Stimulated activated CD8-positive, alpha-beta memory T cell treated with anti-CD3 and anti-CD28 coated beads, Interleukin-7, amount 100 ng/mL, for 48 hours (primary cell): Measurements from ENCODE around the gene GRIN1.

Experiments used
- DNase-seq, 2 donors: peaks; one replicate each; pipeline ENCODE4 v3.0.0-alpha.2; 2020; ENCODE audit warnings: low read depth in 1 of 2; ENCODE audit errors: extremely low read depth in 1 of 2

Gene GRIN1

DNA sequence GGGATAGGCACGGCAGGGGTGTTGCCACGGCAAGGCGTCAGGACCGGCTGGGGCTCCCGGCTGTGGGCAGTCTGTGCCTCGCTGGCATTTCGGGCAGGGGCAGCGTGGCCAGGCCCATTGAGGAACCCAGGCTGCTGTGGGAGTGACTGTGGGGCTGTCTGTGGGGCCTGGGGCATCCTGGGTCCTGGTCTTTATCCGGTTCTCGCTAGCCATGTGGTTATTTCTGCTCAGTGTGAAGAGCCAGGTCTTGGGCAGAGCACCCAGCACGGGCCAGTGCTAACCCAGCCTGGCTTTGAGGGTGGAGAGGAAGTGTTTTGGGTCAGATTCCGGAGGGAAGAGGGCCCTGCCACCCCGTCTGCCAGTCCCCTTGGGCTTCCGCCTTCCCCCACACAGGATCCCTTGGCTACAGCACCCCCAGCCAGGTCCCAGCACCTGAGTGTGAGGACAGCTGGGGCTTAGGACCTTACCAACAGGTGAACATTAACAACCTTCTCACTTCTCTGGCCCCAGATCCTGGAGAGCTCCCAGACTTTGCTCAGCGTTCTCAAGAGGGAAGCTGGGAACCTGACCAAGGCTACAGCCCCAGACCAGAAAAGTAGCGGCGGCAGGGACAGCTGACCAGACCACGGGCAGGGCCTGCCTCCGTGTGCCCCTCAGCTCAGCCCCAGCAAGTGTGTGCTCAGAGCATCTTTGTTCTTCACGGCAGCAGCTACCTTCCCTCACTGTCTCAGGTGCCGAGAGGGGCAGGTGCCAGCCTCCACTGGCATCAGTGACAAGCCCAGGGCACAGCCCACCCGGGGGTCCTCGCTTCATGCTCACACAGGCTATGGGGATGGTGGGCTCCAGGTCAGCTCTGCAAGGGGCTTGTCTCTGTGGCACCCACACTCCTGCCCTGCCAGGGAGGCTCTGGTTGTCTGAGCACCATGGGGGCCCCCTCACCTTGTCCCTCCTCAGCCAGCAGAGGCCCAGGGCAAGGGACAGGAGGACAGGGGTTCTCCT is 50.6 kb downstream of the GRIN1 start:
- DNase-seq, result no peak

- no peak for DNase-seq
Observed at GRCh38 chr9:137190315-137190856, 51.4 kb downstream of the GRIN1 start.

GRCh38 chr9:137191245-137191644 is 52.3 kb downstream of the GRIN1 start:
- no peak for DNase-seq

GRCh38 chr9:137191691-137192447 is 52.9 kb downstream of the GRIN1 start:
- DNase-seq, result no peak

- DNase-seq, result no peak
Observed at GRCh38 chr9:137192448-137192780, 53.5 kb downstream of the GRIN1 start.

- DNase-seq, result no peak
Observed at GRCh38 chr9:137192859-137193258, 53.9 kb downstream of the GRIN1 start.

- no peak for DNase-seq
Observed at GRCh38 chr9:137193771-137194170, 54.8 kb downstream of the GRIN1 start.

DNA sequence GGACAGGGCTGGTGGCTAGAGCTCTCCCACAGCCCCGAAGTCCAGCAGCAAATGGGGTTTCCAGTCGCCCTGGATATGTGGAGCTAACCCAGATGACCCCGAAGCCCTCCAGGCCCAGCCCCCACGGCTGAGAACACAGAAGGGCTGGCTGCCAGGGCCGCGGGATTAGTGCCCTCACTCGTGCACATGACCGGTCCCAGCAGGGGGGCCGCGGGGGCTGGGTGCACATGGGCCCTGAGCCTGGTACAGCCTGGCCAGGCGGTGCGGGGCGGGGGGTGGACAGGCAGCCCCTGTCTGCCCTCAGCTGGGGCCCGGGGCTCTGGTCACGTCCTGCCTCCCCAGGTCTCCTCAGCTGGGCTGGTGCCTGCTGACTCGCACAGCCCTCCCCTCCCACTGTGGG is 55.4 kb downstream of the GRIN1 start:
- DNase-seq, result no peak

- DNase-seq, result no peak
Observed at GRCh38 chr9:137194909-137195308, 56.0 kb downstream of the GRIN1 start.

DNA sequence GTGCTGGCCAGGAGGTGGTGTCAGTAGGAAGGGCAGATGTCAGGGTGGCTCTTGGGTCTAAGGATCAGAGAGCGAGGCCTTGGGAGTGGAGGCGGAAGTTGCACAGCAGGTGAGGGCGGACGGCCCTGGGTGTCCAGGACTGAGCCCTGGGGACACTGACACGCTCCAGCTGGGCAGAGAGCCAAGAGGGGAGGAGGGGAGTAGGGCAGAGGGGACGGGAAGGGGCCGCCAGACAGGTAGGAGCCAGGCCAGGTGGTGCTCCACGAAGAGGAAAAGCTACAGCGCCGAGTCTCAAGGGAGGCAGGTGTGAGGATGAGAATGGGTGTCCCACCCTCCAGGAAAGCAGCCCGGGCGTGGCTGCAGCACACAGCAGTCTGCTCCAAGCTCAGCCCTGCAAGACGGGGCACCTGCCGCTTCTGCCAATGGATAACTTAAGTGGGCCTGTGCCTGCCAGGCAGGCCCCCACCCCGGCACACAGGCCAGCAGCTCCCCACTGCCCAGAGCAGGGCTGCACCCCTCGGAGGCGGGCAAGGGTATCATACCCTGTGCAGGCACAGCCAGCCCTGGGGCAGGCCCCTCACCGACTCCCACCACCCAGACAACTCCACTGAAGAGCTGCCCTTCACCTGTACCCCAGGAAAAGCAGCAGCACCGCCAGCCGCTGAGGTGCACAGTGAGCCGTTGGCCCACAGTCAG is 56.7 kb downstream of the GRIN1 start:
- no peak for DNase-seq

DNA sequence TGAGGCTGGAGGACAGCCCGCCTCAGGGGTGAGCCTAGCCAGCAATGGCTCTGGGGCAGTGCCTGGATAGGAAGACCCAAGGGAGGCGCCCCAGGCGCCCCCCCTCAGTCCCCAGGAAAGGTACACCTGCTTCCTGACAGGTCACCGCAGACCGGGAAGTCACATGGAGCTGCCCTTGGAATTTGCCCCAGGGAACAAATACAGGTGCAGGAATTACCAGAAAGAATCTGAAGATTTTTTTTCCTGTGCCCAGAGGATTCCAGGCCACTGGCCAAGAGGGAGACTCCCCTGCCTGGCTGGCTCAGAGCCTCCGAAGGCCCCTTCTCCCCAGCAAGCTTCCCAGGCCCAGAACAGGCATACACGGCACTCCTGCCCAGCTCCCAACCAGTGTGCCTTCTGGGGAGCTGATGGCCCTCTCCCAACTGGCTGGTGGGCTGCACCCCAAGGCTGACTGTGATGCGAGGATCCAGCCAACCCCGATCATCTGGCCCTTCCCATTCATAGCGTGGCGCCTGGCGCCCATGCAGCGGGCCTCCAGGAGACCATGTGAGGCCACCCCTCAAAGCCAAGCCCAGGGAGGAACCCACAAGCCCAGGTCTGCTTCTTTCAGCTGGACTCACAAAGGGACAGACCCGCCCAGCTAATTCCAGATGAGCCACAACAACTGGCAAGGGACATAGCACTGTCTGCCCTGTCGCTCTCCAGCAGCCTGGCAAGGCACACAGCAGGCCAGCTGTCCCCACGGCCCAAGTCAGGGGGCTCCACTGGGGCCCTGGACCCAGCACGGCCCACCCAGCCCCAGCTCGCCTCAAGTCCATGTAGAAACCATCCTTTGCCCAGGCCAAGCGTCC is 59.3 kb downstream of the GRIN1 start:
- no peak for DNase-seq

- no peak for DNase-seq
Observed at GRCh38 chr9:137198902-137199283, 59.9 kb downstream of the GRIN1 start.

DNA sequence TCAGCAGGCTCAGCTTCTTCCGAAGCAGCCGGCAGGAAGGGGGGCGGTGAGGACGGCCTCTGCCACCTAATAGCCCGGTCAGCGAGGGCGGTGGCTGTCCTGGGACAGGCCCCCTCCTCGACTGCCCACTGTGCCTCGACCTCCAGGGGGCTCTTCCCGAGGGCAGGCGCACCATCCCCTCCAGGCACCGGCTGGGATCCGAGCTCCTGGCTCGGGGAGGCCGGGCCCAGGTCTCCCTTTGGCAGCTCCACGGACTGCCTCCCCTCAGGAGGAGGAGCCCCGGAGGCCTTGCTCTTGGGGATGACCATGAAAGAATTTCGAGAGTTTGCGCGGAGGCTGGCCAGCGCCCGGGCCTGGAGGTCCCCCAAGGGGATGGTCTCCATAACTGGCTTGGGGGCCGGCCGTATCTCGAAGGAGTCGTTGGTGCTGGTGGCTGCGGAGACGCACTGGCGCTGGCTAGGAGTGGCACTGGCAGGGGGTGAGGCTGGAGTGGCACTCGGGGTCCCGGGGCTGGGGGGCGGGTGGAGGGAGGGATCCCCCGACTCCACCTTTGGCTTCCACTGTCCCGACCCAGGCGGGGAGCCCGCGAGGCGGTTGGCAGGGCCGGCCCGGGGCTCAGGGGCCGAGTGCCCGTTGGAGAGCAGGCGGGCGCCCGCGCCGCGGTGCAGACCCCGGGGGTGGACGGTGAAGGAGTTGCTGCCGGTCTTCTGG is 60.6 kb downstream of the GRIN1 start:
- DNase-seq, result no peak

- peak; percentile 96 to 100 for DNase-seq
Observed at GRCh38 chr9:137200311-137201204, 61.6 kb downstream of the GRIN1 start, which contains the start of gene TPRN. Gene TPRN (minus strand): TSS chr9:137200741. CDS start chr9:137200711, 30 bp downstream.

DNA sequence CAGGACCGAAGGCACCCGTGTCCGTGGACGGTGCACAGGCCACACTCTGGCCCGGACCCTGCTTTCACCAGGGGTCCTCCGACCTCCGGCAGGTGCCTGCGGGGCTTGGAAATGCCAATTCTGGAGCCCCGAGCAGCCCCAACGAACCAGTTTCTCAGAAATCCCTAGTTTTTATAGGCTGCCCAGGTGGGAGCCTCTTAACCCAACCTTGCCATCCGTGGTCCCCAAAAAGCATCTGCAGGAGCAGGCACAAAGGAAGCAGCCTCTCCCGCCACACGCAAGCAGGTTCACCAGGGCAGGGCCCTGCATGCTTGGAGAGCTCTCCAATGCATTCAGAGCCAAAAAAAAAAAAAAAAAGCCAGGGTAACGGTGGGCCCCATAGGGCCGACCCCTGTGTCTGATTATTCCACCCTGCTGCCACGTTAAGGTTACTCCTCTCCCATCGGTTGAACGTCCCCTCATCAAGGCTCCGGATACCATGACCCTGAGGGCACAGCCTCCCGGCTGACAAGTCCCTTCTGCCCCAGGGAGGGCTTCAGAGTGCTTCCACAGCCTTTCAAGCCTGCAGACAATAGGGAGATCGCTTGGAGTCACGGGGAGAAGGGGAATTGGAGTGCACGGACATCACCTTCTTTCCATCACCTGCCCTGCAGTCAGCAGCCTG is 62.4 kb downstream of the GRIN1 start:
- DNase-seq, result no peak

GRCh38 chr9:137202966-137203365 is 64.0 kb downstream of the GRIN1 start:
- DNase-seq, result no peak

DNA sequence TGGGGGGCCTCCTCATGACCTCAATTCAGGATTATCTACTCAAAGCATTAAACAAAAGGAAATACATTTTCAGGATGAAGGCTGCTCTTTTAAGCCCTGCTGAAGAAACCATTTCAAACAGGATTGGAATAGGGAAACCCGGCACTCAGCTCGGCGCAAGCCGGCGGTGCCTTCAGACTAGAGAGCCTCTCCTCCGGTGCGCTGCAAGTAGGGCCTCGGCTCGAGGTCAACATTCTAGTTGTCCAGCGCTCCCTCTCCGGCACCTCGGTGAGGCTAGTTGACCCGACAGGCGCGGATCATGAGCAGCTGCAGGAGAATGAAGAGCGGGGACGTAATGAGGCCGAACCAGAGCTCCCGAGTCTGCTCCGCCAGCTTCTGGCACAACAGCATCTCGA is 65.8 kb downstream of the GRIN1 start:
- DNase-seq, result no peak
